ENCODE measurements around the gene FCRL1. TPM values are rescaled to one million over a fixed set of nuclear protein-coding genes. Genes with fewer than 3 reads are reported as not detected.

Gene FCRL1
- total RNA-seq, 2 experiments from 2014 or later = 0.74 to 1.0 TPM

- no peak overlapping the region for H3K4me3 Mint-ChIP-seq
- H3K27ac Mint-ChIP-seq = no peak overlapping the region
Measured at GRCh38 chr1:157773493-157774350, 46.2 kb downstream of the FCRL1 start.

GRCh38 chr1:157771661-157772425 is 48.1 kb downstream of the FCRL1 start:
- H3K4me1 Mint-ChIP-seq = peaks cover 4% of the 10 kb centered on the region
- H3K36me3 Mint-ChIP-seq = no peaks in the 10 kb centered on the region
- no peak overlapping the region for H3K4me3 Mint-ChIP-seq
- H3K27me3 Mint-ChIP-seq = peaks cover 6% of the 10 kb centered on the region
- no peak overlapping the region for H3K27ac Mint-ChIP-seq
- H3K9me3 Mint-ChIP-seq = no peaks in the 10 kb centered on the region
- DNase-seq = no peak

More at GRCh38 chr1:157773493-157774350, 46.2 kb downstream of the FCRL1 start:
- DNase-seq = no peak
- Mint-ChIP-seq H3K4me1 (peaks cover 4% of the 10 kb centered on the region), H3K9me3 (no peaks in the 10 kb centered on the region), H3K36me3 (no peaks in the 10 kb centered on the region), H3K27me3 (peaks cover 9% of the 10 kb centered on the region)

GRCh38 chr1:157770442-157771043 is 49.4 kb downstream of the FCRL1 start:
- Mint-ChIP-seq H3K27ac (no peak overlapping the region), H3K27me3 (peaks cover 5% of the 10 kb centered on the region), H3K36me3 (no peaks in the 10 kb centered on the region), H3K4me1 (peaks cover 4% of the 10 kb centered on the region), H3K4me3 (no peak overlapping the region), H3K9me3 (no peaks in the 10 kb centered on the region)
- DNase-seq = no peak

GRCh38 chr1:157766792-157767191 is 53.1 kb downstream of the FCRL1 start:
- Mint-ChIP-seq H3K27ac (no peak overlapping the region), H3K36me3 (no peaks in the 10 kb centered on the region), H3K4me1 (peaks cover 3% of the 10 kb centered on the region), H3K9me3 (no peaks in the 10 kb centered on the region), H3K4me3 (no peak overlapping the region), H3K27me3 (peaks cover 3% of the 10 kb centered on the region)
- no peak for DNase-seq

GRCh38 chr1:157758018-157758417 is 61.9 kb downstream of the FCRL1 start:
- H3K27ac Mint-ChIP-seq = no peak overlapping the region
- peaks cover 12% of the 10 kb centered on the region for H3K27me3 Mint-ChIP-seq
- no peak for DNase-seq
- peaks cover 3% of the 10 kb centered on the region for H3K36me3 Mint-ChIP-seq
- H3K4me3 Mint-ChIP-seq = no peak overlapping the region
- no peaks in the 10 kb centered on the region for H3K4me1 Mint-ChIP-seq
- peaks cover 6% of the 10 kb centered on the region for H3K9me3 Mint-ChIP-seq

GRCh38 chr1:157753611-157754010 is 66.3 kb downstream of the FCRL1 start:
- no peak overlapping the region for H3K4me3 Mint-ChIP-seq
- no peak overlapping the region for H3K27ac Mint-ChIP-seq
- no peaks in the 10 kb centered on the region for H3K4me1 Mint-ChIP-seq
- peaks cover 2% of the 10 kb centered on the region for H3K9me3 Mint-ChIP-seq
- H3K27me3 Mint-ChIP-seq = peaks cover 8% of the 10 kb centered on the region
- no peak for DNase-seq
- peaks cover 3% of the 10 kb centered on the region for H3K36me3 Mint-ChIP-seq

- no peak for DNase-seq
- peaks cover 8% of the 10 kb centered on the region for H3K27me3 Mint-ChIP-seq
- H3K9me3 Mint-ChIP-seq = no peaks in the 10 kb centered on the region
- H3K4me1 Mint-ChIP-seq = no peaks in the 10 kb centered on the region
- no peak overlapping the region for H3K4me3 Mint-ChIP-seq
- no peak overlapping the region for H3K27ac Mint-ChIP-seq
- no peaks in the 10 kb centered on the region for H3K36me3 Mint-ChIP-seq
Measured at GRCh38 chr1:157751283-157751682, 68.6 kb downstream of the FCRL1 start.

GRCh38 chr1:157748262-157748817 is 71.6 kb downstream of the FCRL1 start:
- no peak for DNase-seq
- H3K4me1 Mint-ChIP-seq = no peaks in the 10 kb centered on the region
- H3K27ac Mint-ChIP-seq = no peak overlapping the region
- H3K4me3 Mint-ChIP-seq = no peak overlapping the region
- peaks cover 11% of the 10 kb centered on the region for H3K27me3 Mint-ChIP-seq
- no peaks in the 10 kb centered on the region for H3K36me3 Mint-ChIP-seq
- H3K9me3 Mint-ChIP-seq = no peaks in the 10 kb centered on the region

Other genes starting within 250 kb of the FCRL1 start
- gene FCRL4, start 222.0 kb downstream of the FCRL1 start, total RNA-seq = not detected
- 1 to 10 TPM in 1 of 2 experiments, under 1 TPM in 1; 0.99 to 1.0 TPM for gene FCRL3, start 119.4 kb downstream of the FCRL1 start, total RNA-seq
- under 1 TPM; 0.12 to 0.26 TPM for gene FCRL2, start 43.0 kb downstream of the FCRL1 start, total RNA-seq
- not detected for gene CD5L, start 21.7 kb upstream of the FCRL1 start, total RNA-seq
- gene KIRREL1, start 173.5 kb upstream of the FCRL1 start, total RNA-seq = under 1 TPM; 0.10 to 0.16 TPM

Data from activated naive CD8-positive, alpha-beta T cell treated with anti-CD3 and anti-CD28 coated beads for 36 hours (primary cell).